ENCODE measurements around the gene GPANK1.

GPANK1 gene

GRCh38 chr6:31690231-31691077 is 25.7 kb upstream of the GPANK1 start:
- DNase-seq, result no peak

GRCh38 chr6:31689249-31690110 is 24.7 kb upstream of the GPANK1 start:
- DNase-seq, result no peak

- no peak for DNase-seq
Observed at GRCh38 chr6:31687860-31688693, 23.3 kb upstream of the GPANK1 start.

- no peak for DNase-seq
Observed at GRCh38 chr6:31687321-31687720, 22.5 kb upstream of the GPANK1 start.

- DNase-seq, result no peak
Observed at GRCh38 chr6:31686483-31686882, 21.7 kb upstream of the GPANK1 start.

- no peak for DNase-seq
Observed at GRCh38 chr6:31683591-31683990, 18.8 kb upstream of the GPANK1 start.

- DNase-seq, result no peak
Observed at GRCh38 chr6:31681135-31681671, 16.4 kb upstream of the GPANK1 start.

GRCh38 chr6:31680226-31681134 is 15.7 kb upstream of the GPANK1 start, which contains the start of gene LY6G5C:
Gene LY6G5C, minus strand, starts transcription at chr6:31681067. Its CDS starts 694 bp downstream, at chr6:31680373.
- DNase-seq, result peak; percentile 84

- no peak for DNase-seq
Observed at GRCh38 chr6:31677955-31678354, 13.2 kb upstream of the GPANK1 start.

GRCh38 chr6:31676904-31677303 is 12.1 kb upstream of the GPANK1 start:
- no peak for DNase-seq

GRCh38 chr6:31676322-31676903 is 11.6 kb upstream of the GPANK1 start:
- no peak for DNase-seq

GRCh38 chr6:31669676-31670075 is 4.9 kb upstream of the GPANK1 start, which contains the start of gene LY6G5B:
Gene LY6G5B, plus strand, starts transcription at chr6:31669976. Its CDS starts 975 bp downstream, at chr6:31670951.
- no peak for DNase-seq

- DNase-seq, result no peak
Observed at GRCh38 chr6:31666337-31666965, 1.7 kb upstream of the GPANK1 start.

GRCh38 chr6:31665501-31666336 is 922 bp upstream of the GPANK1 start, which contains the start of gene CSNK2B:
Gene CSNK2B, plus strand, starts transcription at chr6:31666080. Its CDS starts 752 bp downstream, at chr6:31666832.
- DNase-seq, result peak; percentile 97

- DNase-seq, result no peak
Observed at GRCh38 chr6:31663961-31664789, 622 bp downstream of the GPANK1 start.

- DNase-seq, result no peak
Observed at GRCh38 chr6:31663126-31663960, 1.5 kb downstream of the GPANK1 start.

- DNase-seq, result no peak
Observed at GRCh38 chr6:31662124-31662723, 2.6 kb downstream of the GPANK1 start.

Data from NCI-H2029 treated with DMSO at 0.1 percent for 48 hours (cell line).